Epithelial cell of esophagus (primary cell): ENCODE data around the gene CCDC124.

ENCODE experiments used
- DNase-seq: peaks from one replicate; pipeline ENCODE4 v3.0.0; 2010; ENCODE audit warnings: low read depth
- H3K4me3 ChIP-seq: 2 replicates; pipeline ENCODE4 v1.5.1; 2011; ENCODE audit warnings: mild to moderate bottlenecking, low read length, control low read depth
- TF ChIP-seq, protein P1 (sequence below): IDR thresholded peaks from 2 replicates; pipeline ENCODE4 v1.5.1; 2011; ENCODE audit warnings: low read depth, mild to moderate bottlenecking, low read length, control low read depth, inconsistent platforms; ENCODE audit not compliant: insufficient read depth; ENCODE audit errors: missing control alignments

Gene CCDC124

DNA sequence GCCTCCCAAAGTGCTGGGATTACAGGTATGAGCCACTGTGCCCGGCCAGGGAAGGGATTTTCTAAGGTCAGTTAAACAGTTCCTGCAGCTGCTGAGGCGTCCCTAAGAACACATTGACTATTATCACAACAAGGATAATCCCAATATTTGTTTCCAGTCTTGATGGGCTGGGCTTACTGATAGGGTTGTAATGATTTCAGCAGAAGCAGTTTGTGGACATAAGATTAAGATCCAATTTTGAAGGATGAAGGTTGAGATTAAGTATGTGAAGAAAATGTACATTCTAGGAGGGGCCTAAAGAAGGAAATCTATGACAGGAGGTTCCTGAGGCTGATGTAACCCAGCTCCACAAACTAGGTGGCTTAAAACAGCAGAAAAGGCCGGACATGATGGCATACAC is 10.7 kb upstream of the CCDC124 start:
- no peak overlapping the region for H3K4me3 ChIP-seq
- DNase-seq, result no peak
- TF ChIP-seq, protein P1, sequence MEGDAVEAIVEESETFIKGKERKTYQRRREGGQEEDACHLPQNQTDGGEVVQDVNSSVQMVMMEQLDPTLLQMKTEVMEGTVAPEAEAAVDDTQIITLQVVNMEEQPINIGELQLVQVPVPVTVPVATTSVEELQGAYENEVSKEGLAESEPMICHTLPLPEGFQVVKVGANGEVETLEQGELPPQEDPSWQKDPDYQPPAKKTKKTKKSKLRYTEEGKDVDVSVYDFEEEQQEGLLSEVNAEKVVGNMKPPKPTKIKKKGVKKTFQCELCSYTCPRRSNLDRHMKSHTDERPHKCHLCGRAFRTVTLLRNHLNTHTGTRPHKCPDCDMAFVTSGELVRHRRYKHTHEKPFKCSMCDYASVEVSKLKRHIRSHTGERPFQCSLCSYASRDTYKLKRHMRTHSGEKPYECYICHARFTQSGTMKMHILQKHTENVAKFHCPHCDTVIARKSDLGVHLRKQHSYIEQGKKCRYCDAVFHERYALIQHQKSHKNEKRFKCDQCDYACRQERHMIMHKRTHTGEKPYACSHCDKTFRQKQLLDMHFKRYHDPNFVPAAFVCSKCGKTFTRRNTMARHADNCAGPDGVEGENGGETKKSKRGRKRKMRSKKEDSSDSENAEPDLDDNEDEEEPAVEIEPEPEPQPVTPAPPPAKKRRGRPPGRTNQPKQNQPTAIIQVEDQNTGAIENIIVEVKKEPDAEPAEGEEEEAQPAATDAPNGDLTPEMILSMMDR, result no peak

DNA sequence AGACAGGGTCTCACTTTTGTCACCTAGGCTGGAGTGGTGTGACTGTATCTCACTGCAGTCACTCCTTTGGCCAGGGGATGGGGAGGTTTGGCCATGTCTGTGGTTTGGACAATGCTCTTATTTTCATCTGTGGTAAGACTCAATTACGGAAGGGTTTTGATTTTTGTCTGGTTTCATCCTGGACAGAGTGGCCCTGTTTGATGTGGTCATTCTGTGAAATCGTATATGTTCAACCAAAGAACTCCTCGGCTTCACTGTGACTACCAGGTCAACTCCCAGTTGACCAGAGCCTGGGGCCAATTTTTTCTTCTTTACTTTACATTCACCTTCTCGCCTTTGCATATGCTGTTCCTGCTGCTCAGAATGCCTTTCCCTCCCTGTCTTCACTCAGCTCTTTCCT is 6.8 kb upstream of the CCDC124 start:
- DNase-seq, result no peak
- TF ChIP-seq, protein P1, result no peak
- no peak overlapping the region for H3K4me3 ChIP-seq

DNA sequence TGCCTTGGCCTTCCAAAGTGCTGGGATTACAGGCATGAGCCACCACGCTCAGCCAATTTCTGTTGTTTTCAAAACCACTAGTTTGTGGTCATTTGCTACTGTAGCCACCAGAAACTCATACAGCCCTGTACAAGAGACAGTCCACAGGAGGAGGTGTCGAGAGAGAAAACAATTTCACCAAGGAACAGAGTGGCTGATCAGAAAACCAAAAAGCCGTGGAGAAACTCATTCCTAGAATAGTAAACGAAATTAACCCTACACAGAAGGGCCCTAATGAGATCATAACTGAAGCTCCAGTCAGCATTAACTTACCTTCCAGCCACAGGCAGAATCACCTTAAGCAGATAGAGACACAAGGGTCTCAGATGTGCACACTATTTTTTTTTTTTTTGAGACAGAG is 3.8 kb upstream of the CCDC124 start:
- TF ChIP-seq, protein P1, result no peak
- H3K4me3 ChIP-seq, result no peak overlapping the region
- no peak for DNase-seq

DNA sequence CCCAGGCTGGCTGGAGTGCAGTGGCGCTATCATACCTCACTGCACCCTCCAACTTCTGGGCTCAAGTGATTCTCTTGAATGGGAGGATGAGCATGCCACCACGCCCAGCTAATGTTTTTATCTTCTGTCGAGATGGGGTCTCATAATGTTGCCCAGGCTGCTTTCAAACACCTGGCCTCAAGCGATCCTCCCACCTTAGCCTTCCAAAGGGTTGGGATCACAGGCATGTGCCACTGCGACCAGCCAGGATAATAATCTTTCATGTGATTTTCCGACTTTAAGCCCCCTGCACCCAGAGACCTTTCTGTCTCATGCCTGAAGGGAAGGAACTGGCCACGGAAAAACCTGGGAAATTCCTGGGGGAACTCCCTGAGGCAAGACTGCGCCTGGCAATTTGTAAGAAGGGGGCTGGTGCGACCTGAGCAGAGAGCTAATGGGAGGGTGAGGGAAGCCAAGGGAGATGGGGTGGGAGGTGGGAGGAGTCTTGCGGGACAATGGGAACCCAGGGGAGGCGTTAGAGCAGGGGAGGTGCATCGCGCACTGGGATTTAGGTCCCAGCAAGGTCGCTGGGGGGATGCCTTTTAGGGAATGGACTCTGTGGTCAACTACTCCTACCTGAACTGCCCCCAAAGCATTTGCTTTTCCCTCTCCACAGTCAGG is 1.2 kb upstream of the CCDC124 start:
- TF ChIP-seq, protein P1, result no peak
- H3K4me3 ChIP-seq, result peak overlapping the region; percentile 97
- no peak for DNase-seq

DNA sequence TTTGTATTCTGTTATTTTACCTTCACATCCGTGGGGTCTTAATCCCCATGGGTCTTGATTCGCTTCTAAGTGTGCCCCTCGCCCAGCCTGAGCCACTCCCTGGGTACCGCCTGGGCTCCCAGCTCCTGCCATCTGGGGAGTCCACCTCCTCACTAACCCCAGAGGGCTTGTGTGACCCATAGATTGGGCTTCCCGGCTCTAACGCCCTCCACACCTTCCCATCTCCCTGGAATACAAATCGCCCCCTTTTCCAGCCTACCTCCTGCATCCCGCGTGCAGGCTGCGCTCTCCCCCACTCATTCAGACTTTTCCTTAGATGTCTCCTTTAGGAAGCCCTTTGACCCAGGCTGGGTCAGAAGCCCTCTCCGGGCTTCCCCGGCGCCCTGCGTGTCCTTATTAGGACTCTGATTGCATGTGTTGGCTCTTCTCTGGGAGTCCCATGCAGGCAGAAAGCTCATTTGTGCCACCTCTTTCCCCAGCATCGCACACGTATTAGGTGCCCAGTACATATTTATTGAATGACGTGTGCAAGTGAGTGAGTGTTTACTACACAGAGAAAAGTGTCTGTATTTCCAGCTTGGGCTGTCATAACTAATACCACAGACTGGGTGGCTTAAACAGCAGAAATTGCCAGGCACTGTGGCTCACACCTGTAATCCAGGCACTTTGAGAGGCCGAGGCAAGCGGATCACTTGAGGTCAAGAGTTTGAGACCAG is 757 bp downstream of the CCDC124 start:
- TF ChIP-seq, protein P1, result no peak
- peak; percentile 92 for DNase-seq
- peak overlapping the region; percentile 97 for H3K4me3 ChIP-seq

DNA sequence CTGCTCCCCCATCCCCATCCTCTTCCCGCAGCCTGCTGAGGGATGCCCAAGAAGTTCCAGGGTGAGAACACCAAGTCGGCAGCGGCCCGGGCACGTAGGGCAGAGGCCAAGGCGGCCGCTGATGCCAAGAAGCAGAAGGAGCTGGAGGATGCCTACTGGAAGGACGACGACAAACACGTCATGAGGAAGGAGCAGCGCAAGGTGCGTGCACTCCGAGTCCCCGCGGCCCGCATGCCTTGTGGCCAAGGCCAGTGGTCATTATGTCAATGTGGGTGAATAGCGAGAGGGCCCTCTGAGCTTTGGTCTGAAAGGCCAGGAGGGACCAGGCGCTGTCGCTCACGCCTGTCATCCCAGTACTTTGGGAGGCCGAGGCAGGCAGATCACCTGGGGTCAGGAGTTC is 3.6 kb downstream of the CCDC124 start:
- no peak for DNase-seq
- no peak overlapping the region for H3K4me3 ChIP-seq
- TF ChIP-seq, protein P1, result no peak
